Germinal center (tissue), 1 donor: ENCODE measurements around the gene G3BP2.
"Not testable (repeated sequence)": the region's sequence is repeated elsewhere in the genome, so short reads cannot be mapped to it uniquely, and the experiment has no call there.

Experiments
- DNase-seq: peaks from one replicate; pipeline ENCODE4 v3.0.0; 2012; ENCODE audit warnings: mixed read lengths, low spot score

The G3BP2 gene

GRCh38 chr4:75673027-75673958 lies at the start of gene G3BP2:
Gene G3BP2 (minus strand): TSS chr4:75673411. CDS start chr4:75662025, 11,386 bp downstream.
- DNase-seq, result peak; percentile 98

DNA sequence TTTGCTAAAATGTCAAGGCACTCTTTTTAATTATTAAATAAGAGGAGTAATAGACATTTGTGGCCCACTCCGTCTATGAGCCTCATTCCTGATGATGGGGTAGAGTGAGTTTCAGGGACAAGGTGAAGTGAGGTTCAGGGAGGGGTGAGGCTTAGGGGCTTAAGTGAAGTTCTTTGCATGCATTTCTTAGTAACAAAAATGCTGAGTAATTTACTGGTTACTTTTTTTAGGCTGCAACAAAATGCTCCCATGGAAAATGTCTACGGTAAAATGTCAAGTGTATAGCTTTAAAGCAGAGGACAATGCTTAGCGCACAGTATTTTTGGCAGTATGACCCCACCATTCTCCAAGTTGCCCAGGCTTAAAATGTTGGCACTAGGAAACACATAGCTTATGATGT lies 49.2 kb upstream of the G3BP2 start:
- no peak for DNase-seq

GRCh38 chr4:75718529-75718928 lies 45.3 kb upstream of the G3BP2 start:
- no peak for DNase-seq

DNA sequence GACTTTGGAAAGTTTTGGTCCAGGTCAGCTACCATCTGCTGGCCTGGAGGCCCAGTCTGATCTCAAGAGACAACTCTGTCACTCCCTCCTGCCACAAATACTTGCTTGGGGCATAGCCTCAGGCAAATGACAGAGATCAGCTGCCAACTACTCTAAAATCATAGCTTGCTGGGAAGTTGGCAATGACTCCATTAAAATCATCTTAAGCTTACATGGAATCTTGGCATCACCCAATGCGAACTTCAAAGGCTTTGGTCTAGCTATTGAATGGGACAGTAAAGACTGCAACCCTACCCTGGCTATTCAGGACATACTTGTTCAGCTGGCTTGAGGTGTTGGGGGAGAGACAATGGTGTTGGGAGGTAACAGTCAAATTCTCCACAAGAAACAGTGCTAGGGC lies 44.2 kb upstream of the G3BP2 start:
- no peak for DNase-seq

GRCh38 chr4:75716054-75716453 lies 42.8 kb upstream of the G3BP2 start:
- not testable (repeated sequence) for DNase-seq

GRCh38 chr4:75715105-75715799 lies 42.0 kb upstream of the G3BP2 start:
- DNase-seq, result no peak

DNA sequence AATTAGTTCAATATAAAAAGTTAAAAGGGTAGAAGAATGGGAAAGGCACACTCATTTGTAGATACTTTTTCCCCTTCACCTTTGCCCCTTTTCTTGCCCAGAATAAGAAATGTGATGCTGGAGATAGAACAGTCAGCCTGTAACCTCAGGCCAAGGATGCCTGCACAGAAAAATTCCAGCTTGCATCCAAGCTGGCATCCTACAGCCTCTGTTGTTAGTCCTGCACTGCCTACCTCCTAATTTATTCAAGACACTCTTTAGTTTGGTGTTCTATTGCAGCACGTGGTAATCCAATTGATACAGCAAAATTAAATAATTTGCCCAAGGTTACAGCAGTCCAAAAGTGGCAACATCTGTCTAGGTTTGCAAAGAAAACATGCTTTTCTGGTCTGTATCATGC lies 41.5 kb upstream of the G3BP2 start:
- DNase-seq, result no peak

DNA sequence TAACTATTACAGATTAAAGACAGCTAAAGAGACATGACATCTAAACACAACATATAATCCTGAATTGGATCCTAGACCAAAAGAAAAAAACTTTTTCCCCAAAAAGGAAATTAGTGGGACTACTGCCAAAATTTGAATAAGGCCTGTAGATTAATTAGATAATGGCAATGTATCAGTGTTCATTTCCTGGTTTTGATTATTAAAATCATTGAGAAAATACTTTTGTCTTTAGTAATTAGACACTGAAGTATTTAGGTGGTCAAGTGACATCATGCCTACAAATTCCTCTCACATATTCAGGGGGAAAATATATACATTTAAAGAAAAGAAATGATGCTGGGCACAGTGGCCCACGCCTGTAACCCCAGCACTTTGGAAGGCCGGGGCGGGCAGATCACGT lies 40.8 kb upstream of the G3BP2 start:
- DNase-seq, result no peak

DNA sequence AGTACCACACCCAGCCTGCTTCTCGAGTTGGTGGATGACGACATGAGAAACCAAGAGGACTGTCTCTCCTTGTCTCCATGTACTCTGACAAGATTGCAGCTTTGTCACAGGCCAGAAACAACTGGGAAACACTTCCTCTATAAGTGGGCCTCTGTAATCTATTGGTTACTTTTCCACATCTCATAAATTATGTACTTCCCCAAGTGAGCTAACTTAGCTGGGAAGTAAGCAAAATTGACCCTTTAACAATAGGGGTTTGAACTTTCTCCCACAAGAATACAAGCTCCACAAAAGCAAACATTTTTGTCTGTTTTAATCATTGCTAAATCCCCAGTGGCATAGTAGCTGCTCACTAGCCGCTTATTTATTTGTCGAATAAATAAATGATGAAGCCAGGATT lies 37.0 kb upstream of the G3BP2 start:
- DNase-seq, result no peak

DNA sequence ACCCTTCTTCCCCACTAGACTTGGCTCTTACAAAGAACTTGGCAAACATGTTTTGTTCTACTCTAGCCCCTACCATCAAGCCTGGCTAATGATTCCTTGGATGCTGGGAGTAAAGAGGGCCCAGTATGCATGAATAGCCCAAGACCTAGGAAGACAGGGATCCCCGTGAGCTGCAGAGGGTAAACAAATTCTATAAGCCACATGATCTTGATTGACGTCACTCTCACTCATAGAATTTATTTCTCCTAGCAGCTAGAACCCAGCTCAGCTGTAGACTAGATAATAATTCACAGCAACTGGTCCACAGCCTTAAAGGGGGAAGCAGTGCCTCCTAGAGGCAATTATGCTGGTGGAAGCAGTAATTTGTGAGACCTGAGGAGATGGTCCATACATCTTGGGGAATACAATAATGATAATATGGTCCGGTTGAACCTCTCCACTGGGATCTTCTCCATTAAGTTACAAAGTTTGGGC lies 35.0 kb upstream of the G3BP2 start:
- DNase-seq, result no peak

DNA sequence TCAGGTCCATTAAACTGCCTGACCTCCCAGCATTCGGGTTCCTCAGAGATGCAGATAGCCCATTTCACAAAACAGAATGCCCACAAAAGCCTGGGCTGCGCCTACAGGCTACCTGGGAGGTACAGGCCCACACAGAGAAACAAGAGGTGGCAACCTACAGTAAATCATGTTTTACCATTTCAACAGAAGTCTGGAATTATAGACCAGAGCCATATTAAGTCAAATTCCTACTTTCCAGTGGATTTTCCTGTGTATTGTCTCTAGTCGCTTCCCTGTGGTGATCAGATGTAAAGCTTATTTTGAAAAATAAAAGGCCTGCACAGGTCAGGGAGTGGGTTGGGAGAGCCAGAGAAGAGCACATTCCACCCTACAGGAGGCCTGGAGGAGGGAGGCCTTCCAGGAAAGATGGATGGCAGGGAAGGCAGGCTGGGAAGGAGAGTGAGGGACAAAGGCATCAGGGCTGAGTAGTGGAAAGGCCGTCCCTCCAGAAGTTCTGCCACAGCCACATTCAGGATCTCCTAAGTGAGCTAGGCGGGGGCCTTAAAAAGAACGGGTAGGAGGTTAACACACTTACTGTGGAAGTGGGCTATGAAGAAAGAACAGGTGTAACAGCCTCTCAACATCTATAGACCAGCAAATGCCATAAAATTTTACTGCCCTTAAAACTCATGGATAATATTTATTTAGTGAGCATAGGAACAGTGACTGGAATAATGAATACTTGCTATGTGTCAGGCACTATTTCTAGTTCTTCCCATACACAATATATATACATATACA lies 32.2 kb upstream of the G3BP2 start:
- DNase-seq, result no peak

GRCh38 chr4:75702919-75703411 lies 29.8 kb upstream of the G3BP2 start:
- DNase-seq, result no peak

GRCh38 chr4:75699299-75699698 lies 26.1 kb upstream of the G3BP2 start:
- no peak for DNase-seq

GRCh38 chr4:75698963-75699228 lies 25.7 kb upstream of the G3BP2 start:
- DNase-seq, result no peak

DNA sequence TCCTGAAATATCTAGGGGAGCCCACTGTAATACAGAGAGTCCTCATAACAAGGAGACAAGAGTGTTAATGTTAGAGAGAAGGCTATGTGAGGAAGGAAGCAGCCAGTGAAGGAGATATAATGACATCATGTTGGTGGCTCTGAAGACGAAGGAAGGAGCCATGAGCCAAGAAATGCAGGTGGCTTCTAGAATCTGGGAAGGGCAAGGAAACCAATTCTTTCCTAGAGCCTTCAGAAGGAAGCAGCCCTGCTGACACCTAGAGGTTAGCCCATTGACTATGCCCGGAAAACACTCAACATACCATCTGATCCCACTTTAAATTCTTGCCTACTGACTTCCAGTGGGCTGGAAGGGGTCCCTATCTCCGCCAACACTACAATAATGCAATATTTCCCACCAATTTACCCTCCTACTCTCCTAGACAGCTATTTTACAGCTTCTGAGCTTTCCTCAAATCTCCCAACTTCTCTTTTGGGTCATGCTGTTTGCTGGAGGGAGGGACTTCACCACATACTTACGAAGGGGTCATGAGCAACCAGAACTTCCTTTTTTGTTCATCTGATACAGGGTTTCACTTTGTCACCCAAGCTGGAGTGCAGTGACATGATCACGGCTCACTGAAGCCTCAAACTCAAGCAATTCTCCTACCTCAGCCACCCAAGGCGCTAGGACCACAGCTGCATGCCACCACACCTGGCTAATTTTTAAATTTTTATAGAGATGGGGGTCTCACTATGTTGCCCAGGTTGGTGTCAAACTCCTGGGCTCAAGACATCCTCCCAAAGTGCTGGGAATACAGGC lies 25.2 kb upstream of the G3BP2 start:
- DNase-seq, result peak; percentile 55

- DNase-seq, result no peak
Measured at GRCh38 chr4:75696581-75696980, 23.4 kb upstream of the G3BP2 start.

- no peak for DNase-seq
Measured at GRCh38 chr4:75696071-75696470, 22.9 kb upstream of the G3BP2 start.

GRCh38 chr4:75692066-75692465 lies 18.9 kb upstream of the G3BP2 start:
- not testable (repeated sequence) for DNase-seq

DNA sequence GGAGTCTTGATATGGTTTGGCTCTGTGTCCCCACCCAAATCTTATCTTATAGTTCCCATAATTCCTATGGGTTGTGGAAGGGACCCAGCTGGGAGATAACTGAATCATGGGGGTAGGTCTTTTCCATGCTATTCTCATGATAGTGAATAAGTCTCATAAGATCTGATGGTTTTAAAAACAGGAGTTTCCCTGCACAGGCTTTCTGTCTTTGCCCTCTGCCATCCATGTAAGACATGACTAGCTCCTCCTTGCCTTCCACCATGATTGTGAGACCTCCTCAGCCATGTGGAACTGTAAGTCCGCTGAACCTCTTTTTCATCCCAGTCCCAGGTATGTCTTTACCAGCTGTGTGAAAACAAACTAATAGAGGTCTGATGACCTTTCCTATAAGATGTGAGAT lies 13.9 kb upstream of the G3BP2 start:
- not testable (repeated sequence) for DNase-seq

- DNase-seq, result no peak
Measured at GRCh38 chr4:75686346-75686745, 13.1 kb upstream of the G3BP2 start.

GRCh38 chr4:75685546-75686189 lies 12.5 kb upstream of the G3BP2 start:
- no peak for DNase-seq
